Mesenchymal stem cell (in vitro differentiated cells and primary cell): ENCODE measurements around the gene HOXB3.
A peak's percentile ranks its signal among the peaks of the same experiment; 100 is the strongest.

Experiments
- DNase-seq: peaks from one replicate; pipeline ENCODE4 v3.0.0-alpha.2; 2013
- H2AFZ ChIP-seq: one replicate; pipeline ENCODE4 v1.6.1; 2013; ENCODE audit warnings: low read depth, mild to moderate bottlenecking, control low read depth, inconsistent platforms, low read length, moderate library complexity
- H2AK5ac ChIP-seq: 2 replicates; pipeline ENCODE4 v1.6.1; 2013; ENCODE audit warnings: low read length, moderate library complexity, mild to moderate bottlenecking, inconsistent platforms; ENCODE audit not compliant: severe bottlenecking
- H2BK120ac ChIP-seq: one replicate; pipeline ENCODE4 v1.6.1; 2013; ENCODE audit warnings: low read depth, mild to moderate bottlenecking, inconsistent platforms, low read length, moderate library complexity
- H2BK12ac ChIP-seq, 2 experiments: one replicate each; pipeline ENCODE4 v1.6.1; 2013; ENCODE audit warnings: inconsistent platforms in 2 of 2, low read length in 2 of 2, mild to moderate bottlenecking in 2 of 2, moderate library complexity in 2 of 2, control low read depth in 1 of 2
- H2BK15ac ChIP-seq: one replicate; pipeline ENCODE4 v1.6.1; 2013; ENCODE audit warnings: mild to moderate bottlenecking, low read depth, inconsistent platforms; ENCODE audit not compliant: poor library complexity, severe bottlenecking
- H2BK5ac ChIP-seq: 2 replicates; pipeline ENCODE4 v1.6.1; 2013; ENCODE audit warnings: low read depth, mild to moderate bottlenecking, low read length, control low read depth, inconsistent platforms; ENCODE audit not compliant: poor library complexity, severe bottlenecking
- H3K14ac ChIP-seq, 2 experiments: one replicate each; pipeline ENCODE4 v1.6.1; 2013; ENCODE audit warnings: inconsistent platforms in 2 of 2, low read length in 2 of 2, control low read depth in 1 of 2, mild to moderate bottlenecking in 1 of 2, moderate library complexity in 1 of 2
- H3K18ac ChIP-seq, 2 experiments: one replicate each; pipeline ENCODE4 v1.6.1; 2013; ENCODE audit warnings: inconsistent platforms in 2 of 2, low read length in 2 of 2, control low read depth in 1 of 2, low read depth in 1 of 2, mild to moderate bottlenecking in 1 of 2
- H3K23ac ChIP-seq, 2 experiments: one replicate each; pipeline ENCODE4 v1.6.1; 2013; ENCODE audit warnings: inconsistent platforms in 2 of 2, low read length in 2 of 2, mild to moderate bottlenecking in 2 of 2, moderate library complexity in 2 of 2, control low read depth in 1 of 2
- H3K27ac ChIP-seq: 2 replicates; pipeline ENCODE4 v1.5.1; 2013; ENCODE audit warnings: mild to moderate bottlenecking, moderate library complexity, low read length, control low read depth, inconsistent platforms; ENCODE audit not compliant: poor library complexity, severe bottlenecking
- H3K27me3 ChIP-seq, 2 experiments: 2 replicates each; pipeline versions ENCODE4 v1.6.1 to v1.7.0; 2013; ENCODE audit warnings: low read length in 2 of 2, mild to moderate bottlenecking in 2 of 2, moderate library complexity in 2 of 2, control low read depth in 1 of 2, inconsistent platforms in 1 of 2; ENCODE audit not compliant: control insufficient read depth in 1 of 2, insufficient read depth in 1 of 2
- H3K36me3 ChIP-seq, 2 experiments: 2 replicates each; pipeline versions ENCODE4 v1.6.1 to v1.7.0; 2013; ENCODE audit warnings: low read length in 2 of 2, control low read depth in 1 of 2, inconsistent platforms in 1 of 2, low read depth in 1 of 2, mild to moderate bottlenecking in 1 of 2; ENCODE audit not compliant: insufficient read depth in 2 of 2, control insufficient read depth in 1 of 2
- H3K4ac ChIP-seq, 2 experiments: one replicate each; pipeline ENCODE4 v1.6.1; 2013; ENCODE audit warnings: inconsistent platforms in 2 of 2, low read length in 2 of 2, mild to moderate bottlenecking in 2 of 2, moderate library complexity in 2 of 2, control low read depth in 1 of 2, low read depth in 1 of 2
- H3K4me1 ChIP-seq: 2 replicates; pipeline ENCODE4 v1.6.1; 2013; ENCODE audit warnings: low read depth, low read length, control low read depth; ENCODE audit not compliant: control insufficient read depth, insufficient read depth
- H3K4me2 ChIP-seq: 2 replicates; pipeline ENCODE4 v1.6.1; 2013; ENCODE audit warnings: low read length, mild to moderate bottlenecking, inconsistent platforms; ENCODE audit not compliant: poor library complexity, severe bottlenecking
- H3K4me3 ChIP-seq, 2 experiments: 2 replicates each; pipeline versions ENCODE4 v1.5.1 to v1.7.0; 2013; ENCODE audit warnings: low read length in 2 of 2, mild to moderate bottlenecking in 2 of 2, control low read depth in 1 of 2, low read depth in 1 of 2; ENCODE audit not compliant: insufficient read depth in 1 of 2
- H3K79me1 ChIP-seq: replicated peaks from 2 replicates; pipeline ENCODE4 v1.6.1; 2013; ENCODE audit warnings: mild to moderate bottlenecking, control low read depth, low read length, inconsistent platforms; ENCODE audit not compliant: poor library complexity, severe bottlenecking
- H3K9ac ChIP-seq: 2 replicates; pipeline ENCODE4 v1.7.0; 2013; ENCODE audit warnings: mild to moderate bottlenecking, low read length, moderate library complexity
- H3K9me3 ChIP-seq: 2 replicates; pipeline ENCODE4 v1.7.0; 2013; ENCODE audit warnings: mild to moderate bottlenecking, low read length; ENCODE audit not compliant: control insufficient read depth
- H4K8ac ChIP-seq: one replicate; pipeline ENCODE4 v1.6.1; 2013; ENCODE audit warnings: inconsistent platforms, mild to moderate bottlenecking, low read length, moderate library complexity
- H4K91ac ChIP-seq: one replicate; pipeline ENCODE4 v1.6.1; 2013; ENCODE audit warnings: mild to moderate bottlenecking, low read length, inconsistent platforms
- WGBS: methylation state at CpG from one replicate; pipeline ENCODE4 v1.1.7; 2013; ENCODE audit warnings: mixed read lengths; 5-methylcytosine and 5-hydroxymethylcytosine counted together

HOXB3 gene

GRCh38 chr17:48630009-48630924 is 40.2 kb upstream of the HOXB3 start:
- no peak overlapping the region for H3K23ac ChIP-seq
- H2AFZ ChIP-seq, result no peak overlapping the region
- peaks cover 6% of the 10 kb centered on the region for H3K9me3 ChIP-seq
- H3K4me2 ChIP-seq, result no peak overlapping the region
- no peak overlapping the region for H4K91ac ChIP-seq
- H3K4me1 ChIP-seq, result peaks cover 20% of the 10 kb centered on the region
- no peak overlapping the region for H2BK120ac ChIP-seq
- H3K4me3 ChIP-seq, result no peak overlapping the region
- H2BK15ac ChIP-seq, result no peak overlapping the region
- no peaks in the 10 kb centered on the region for H3K36me3 ChIP-seq
- no peak overlapping the region for H3K9ac ChIP-seq
- H2AK5ac ChIP-seq, result no peak overlapping the region
- 85% methylated on average over 10 of the region's 15 CpGs for WGBS
- DNase-seq, result no peak
- no peak overlapping the region for H3K18ac ChIP-seq
- H3K79me1 ChIP-seq, result no peaks in the 10 kb centered on the region
- H2BK12ac ChIP-seq, result no peak overlapping the region
- no peak overlapping the region for H3K4ac ChIP-seq
- H3K27ac ChIP-seq, result no peak overlapping the region
- H3K27me3 ChIP-seq, result peaks cover 95 to 98% of the 10 kb centered on the region in 2 experiments
- no peak overlapping the region for H2BK5ac ChIP-seq
- no peak overlapping the region for H3K14ac ChIP-seq
- H4K8ac ChIP-seq, result no peak overlapping the region

GRCh38 chr17:48629411-48629759 is 39.3 kb upstream of the HOXB3 start:
- no peak overlapping the region for H2BK120ac ChIP-seq
- peaks cover 6% of the 10 kb centered on the region for H3K9me3 ChIP-seq
- no peaks in the 10 kb centered on the region for H3K36me3 ChIP-seq
- no peak overlapping the region for H2AK5ac ChIP-seq
- no peak overlapping the region for H3K4me2 ChIP-seq
- H3K18ac ChIP-seq, result no peak overlapping the region
- no peak overlapping the region for H3K27ac ChIP-seq
- no peak overlapping the region for H2BK15ac ChIP-seq
- no peak overlapping the region for H3K4me3 ChIP-seq
- DNase-seq, result no peak
- no peak overlapping the region for H4K8ac ChIP-seq
- H3K4me1 ChIP-seq, result peaks cover 27% of the 10 kb centered on the region
- H3K14ac ChIP-seq, result no peak overlapping the region
- H3K4ac ChIP-seq, result no peak overlapping the region
- H3K23ac ChIP-seq, result no peak overlapping the region
- H3K79me1 ChIP-seq, result no peaks in the 10 kb centered on the region
- H4K91ac ChIP-seq, result no peak overlapping the region
- WGBS, result 55% methylated on average over 5 of the region's 5 CpGs
- no peak overlapping the region for H3K9ac ChIP-seq
- H2BK5ac ChIP-seq, result no peak overlapping the region
- H3K27me3 ChIP-seq, result peaks cover 95 to 98% of the 10 kb centered on the region in 2 experiments
- H2BK12ac ChIP-seq, result no peak overlapping the region
- no peak overlapping the region for H2AFZ ChIP-seq

DNA sequence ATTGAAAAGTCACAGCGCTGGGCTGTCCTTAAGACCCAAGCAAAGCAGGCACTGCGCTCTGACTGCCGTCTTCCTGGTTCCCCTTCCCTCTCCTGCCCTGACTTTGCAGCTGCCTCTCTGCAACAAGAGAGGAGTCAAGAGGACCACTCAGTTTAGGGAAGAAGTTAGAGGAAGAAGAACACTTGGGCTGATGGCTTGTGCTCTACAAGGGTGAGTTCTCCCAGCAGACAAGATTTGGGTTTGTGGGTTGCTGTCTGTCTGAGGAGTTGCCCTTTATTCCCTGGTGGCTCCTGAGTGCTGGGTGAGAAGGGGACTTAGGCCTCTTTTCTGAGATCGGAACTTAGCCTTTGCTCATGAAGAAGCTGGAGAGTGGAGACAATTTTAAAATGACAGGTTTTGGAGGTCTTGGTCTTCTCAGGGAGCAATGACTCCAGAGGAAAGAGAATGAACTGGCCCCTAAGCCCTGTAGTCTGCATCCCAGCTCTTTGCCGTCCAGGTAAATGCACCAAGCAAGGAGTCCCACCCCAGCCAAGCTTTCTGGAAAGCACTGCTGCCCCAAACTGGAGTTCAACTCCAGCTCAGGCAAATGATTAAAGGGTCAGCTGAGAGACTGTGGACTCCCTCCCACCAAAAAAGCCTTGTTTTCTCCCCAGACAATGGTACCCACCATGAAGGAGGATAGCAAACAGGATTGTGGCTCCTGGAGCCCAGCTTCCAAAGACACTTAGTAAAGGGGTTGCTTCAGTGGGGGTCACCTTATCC is 38.8 kb upstream of the HOXB3 start:
- H4K91ac ChIP-seq, result no peak overlapping the region
- no peak overlapping the region for H3K27ac ChIP-seq
- no peak overlapping the region for H2BK120ac ChIP-seq
- no peak overlapping the region for H3K4me2 ChIP-seq
- H2BK15ac ChIP-seq, result no peak overlapping the region
- no peak for DNase-seq
- no peak overlapping the region for H2AFZ ChIP-seq
- H2BK5ac ChIP-seq, result no peak overlapping the region
- no peak overlapping the region for H3K9ac ChIP-seq
- peak overlapping the region in 1 of 2 experiments; percentile 8 for H3K18ac ChIP-seq
- H3K4ac ChIP-seq, result no peak overlapping the region
- H2AK5ac ChIP-seq, result no peak overlapping the region
- no peak overlapping the region for H3K4me3 ChIP-seq
- no peak overlapping the region for H4K8ac ChIP-seq
- no peaks in the 10 kb centered on the region for H3K36me3 ChIP-seq
- H3K27me3 ChIP-seq, result peaks cover 95 to 98% of the 10 kb centered on the region in 2 experiments
- H3K79me1 ChIP-seq, result no peaks in the 10 kb centered on the region
- no peak overlapping the region for H3K23ac ChIP-seq
- 53% methylated on average over 5 of the region's 5 CpGs for WGBS
- H3K4me1 ChIP-seq, result peaks cover 26% of the 10 kb centered on the region
- peaks cover 6% of the 10 kb centered on the region for H3K9me3 ChIP-seq
- H2BK12ac ChIP-seq, result no peak overlapping the region
- no peak overlapping the region for H3K14ac ChIP-seq
